GM12891 (cell line): Measurements from ENCODE around the gene TRIM28.

ENCODE experiments used
- POLR2A ChIP-seq: IDR thresholded peaks from 2 replicates; pipeline ENCODE4 v1.6.1; 2011; ENCODE audit warnings: low read depth, low read length, control low read depth
- POLR2AphosphoS5 ChIP-seq: IDR thresholded peaks from 2 replicates; pipeline ENCODE4 v1.6.1; 2011; ENCODE audit warnings: low read depth, low read length, control low read depth
- POU2F2 ChIP-seq: IDR thresholded peaks from 2 replicates; pipeline ENCODE4 v1.6.1; 2011; ENCODE audit warnings: low read depth, mild to moderate bottlenecking, control low read depth, low read length, moderate library complexity
- TAF1 ChIP-seq: IDR thresholded peaks from 2 replicates; pipeline ENCODE4 v1.6.1; 2011; ENCODE audit warnings: low read depth, low read length, control low read depth

- TF ChIP-seq POU2F2: peak; percentile 62
- peak; percentile 90 for TF ChIP-seq POLR2A
- 0 out of 2 replicates have a peak, but pooled peaks have one; percentile 64 for TF ChIP-seq TAF1
- peak; percentile 87 for TF ChIP-seq POLR2AphosphoS5
Observed at GRCh38 chr19:58513694-58514563, 29.9 kb upstream of the TRIM28 start.
